ENCODE data around the gene PDIA6.

PDIA6 gene

DNA sequence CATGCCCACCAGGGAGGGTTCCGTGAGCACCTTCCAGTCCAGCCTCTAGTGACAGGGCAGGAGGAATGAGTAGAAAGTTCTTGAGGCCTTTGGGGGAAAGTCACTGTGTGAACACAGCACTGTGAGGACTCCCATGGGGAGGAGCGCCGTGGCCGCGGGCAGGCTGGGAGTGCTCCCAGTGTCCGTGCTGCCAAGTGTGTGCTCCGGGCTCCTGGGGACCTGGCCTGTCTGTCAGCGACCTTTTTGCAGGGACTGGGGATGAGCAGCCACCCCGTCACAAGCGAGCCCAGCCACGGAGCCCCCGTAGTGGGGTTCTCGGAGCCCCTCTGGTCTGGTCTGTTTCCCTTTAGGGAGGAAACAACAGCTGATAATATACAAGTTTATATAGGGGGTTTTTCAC is 36.8 kb downstream of the PDIA6 start:
- Histone ChIP-seq H3K9me3 (ENCODE audit: control insufficient read depth in 5 of 5, low read length in 5 of 5) (no peaks in the 10 kb centered on the region), H3K27ac (ENCODE audit: low read depth, low read length) (no peak overlapping the region), H3K27me3 (ENCODE audit: control insufficient read depth in 5 of 5, insufficient read depth in 4 of 5, low read length in 5 of 5) (peaks cover 0 to 3% (median 0%) of the 10 kb centered on the region in 5 donors), H3K9ac (ENCODE audit: low read length in 5 of 5) (no peak overlapping the region), H3K36me3 (ENCODE audit: control insufficient read depth in 5 of 5, insufficient read depth in 5 of 5, low read length in 5 of 5) (peaks cover 0 to 39% (median 22%) of the 10 kb centered on the region in 5 donors), H3K4me1 (ENCODE audit: control insufficient read depth in 5 of 5, insufficient read depth in 5 of 5, low read length in 5 of 5) (peaks cover 0 to 2% (median 0%) of the 10 kb centered on the region in 5 donors), H3K4me3 (ENCODE audit: low read depth in 1 of 5, low read length in 5 of 5) (no peak overlapping the region)

DNA sequence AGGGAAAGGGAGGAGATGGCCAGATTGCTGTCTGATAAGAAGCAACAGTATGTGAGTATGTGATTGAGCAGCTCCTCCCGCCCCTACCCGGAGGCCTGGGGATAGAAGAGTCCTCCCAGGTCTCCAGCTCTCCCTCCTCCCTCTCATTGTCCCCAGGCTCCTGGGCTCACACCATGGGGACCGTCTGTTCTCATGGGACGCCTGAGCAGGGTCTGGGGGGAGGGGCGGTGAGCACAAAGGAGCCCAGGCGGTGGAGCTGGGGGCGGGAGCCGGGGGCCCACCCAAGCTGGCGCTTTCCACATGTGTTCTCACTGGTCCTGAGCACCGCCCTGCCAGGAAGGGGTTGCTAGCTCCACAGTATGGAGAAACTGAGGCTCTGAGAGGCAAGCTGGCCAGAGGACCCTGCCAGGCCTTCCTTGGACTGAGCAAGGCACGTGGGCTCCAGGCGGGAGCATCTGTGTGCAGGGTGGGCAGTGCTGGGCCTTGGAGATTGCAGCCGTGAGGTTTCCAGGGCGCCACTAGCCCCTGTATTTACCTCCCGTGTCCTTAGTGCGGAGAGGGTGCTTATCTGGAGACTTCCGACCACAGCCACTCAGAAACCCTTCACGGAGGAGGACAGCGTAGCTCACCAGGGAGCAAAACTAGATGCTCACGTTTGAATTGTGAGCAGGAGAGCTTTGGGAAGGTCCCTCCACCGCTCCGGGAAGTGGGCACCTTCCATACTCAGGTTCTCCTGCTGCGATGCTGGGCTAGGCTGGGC is 37.4 kb downstream of the PDIA6 start:
- Histone ChIP-seq H3K4me1 (ENCODE audit: control insufficient read depth in 5 of 5, insufficient read depth in 5 of 5, low read length in 5 of 5) (peaks cover 0 to 2% (median 0%) of the 10 kb centered on the region in 5 donors), H3K9ac (ENCODE audit: low read length in 5 of 5) (no peak overlapping the region), H3K27me3 (ENCODE audit: control insufficient read depth in 5 of 5, insufficient read depth in 4 of 5, low read length in 5 of 5) (peaks cover 0 to 3% (median 0%) of the 10 kb centered on the region in 5 donors), H3K36me3 (ENCODE audit: control insufficient read depth in 5 of 5, insufficient read depth in 5 of 5, low read length in 5 of 5) (peaks cover 0 to 32% (median 16%) of the 10 kb centered on the region in 5 donors), H3K27ac (ENCODE audit: low read depth, low read length) (no peak overlapping the region), H3K4me3 (ENCODE audit: low read depth in 1 of 5, low read length in 5 of 5) (no peak overlapping the region), H3K9me3 (ENCODE audit: control insufficient read depth in 5 of 5, low read length in 5 of 5) (no peaks in the 10 kb centered on the region)

DNA sequence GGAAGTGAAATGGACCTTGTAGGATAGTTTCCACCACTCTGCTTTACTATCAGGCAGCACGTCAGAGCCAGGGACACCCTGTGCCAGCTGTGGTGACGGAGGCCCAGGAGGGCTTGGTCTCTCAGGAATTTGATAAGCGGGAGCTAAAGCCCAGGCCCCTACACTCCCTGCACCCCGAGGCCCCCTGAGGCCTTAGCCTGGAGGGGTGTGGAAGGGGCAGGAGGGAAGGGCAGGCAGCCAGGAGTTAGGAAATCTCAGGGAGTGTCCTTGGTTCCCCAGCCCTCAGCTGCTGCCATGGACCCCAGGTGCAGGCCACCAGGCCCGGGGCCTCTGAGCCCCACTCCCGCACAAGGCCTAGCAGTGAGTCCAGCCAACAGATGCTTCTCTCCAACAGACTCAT is 38.2 kb downstream of the PDIA6 start:
- Histone ChIP-seq H3K27me3 (ENCODE audit: control insufficient read depth in 5 of 5, insufficient read depth in 4 of 5, low read length in 5 of 5) (peaks cover 0 to 3% (median 0%) of the 10 kb centered on the region in 5 donors), H3K27ac (ENCODE audit: low read depth, low read length) (no peak overlapping the region), H3K4me1 (ENCODE audit: control insufficient read depth in 5 of 5, insufficient read depth in 5 of 5, low read length in 5 of 5) (peaks cover 0 to 2% (median 0%) of the 10 kb centered on the region in 5 donors), H3K4me3 (ENCODE audit: low read depth in 1 of 5, low read length in 5 of 5) (no peak overlapping the region), H3K9me3 (ENCODE audit: control insufficient read depth in 5 of 5, low read length in 5 of 5) (no peaks in the 10 kb centered on the region), H3K36me3 (ENCODE audit: control insufficient read depth in 5 of 5, insufficient read depth in 5 of 5, low read length in 5 of 5) (peaks cover 0 to 26% (median 14%) of the 10 kb centered on the region in 5 donors), H3K9ac (ENCODE audit: low read length in 5 of 5) (no peak overlapping the region)

DNA sequence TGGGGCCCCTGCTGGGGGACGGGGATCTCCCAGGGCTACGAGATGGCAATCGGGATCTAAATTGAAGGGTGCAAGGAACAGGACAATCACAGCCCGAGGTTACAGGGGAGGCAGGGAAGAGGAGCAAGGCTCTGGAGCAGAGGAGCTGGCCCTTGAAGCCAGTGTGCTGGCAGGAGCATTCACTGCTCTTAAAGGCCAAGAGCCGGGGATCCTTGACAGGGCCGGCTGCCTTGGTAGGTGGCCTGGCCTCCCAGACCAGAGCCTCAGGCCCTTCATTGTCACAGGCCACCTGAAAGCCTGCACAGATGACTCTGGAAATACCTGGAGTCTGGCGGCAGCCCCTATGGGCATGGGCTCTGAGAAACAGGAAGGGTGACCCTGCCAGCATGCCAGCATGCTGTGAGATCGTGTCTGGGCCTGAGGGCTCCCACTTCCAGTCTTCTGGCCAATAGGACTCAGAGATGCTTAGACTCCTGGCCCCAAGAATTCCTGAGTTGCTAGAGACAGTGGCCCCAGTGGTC is 38.7 kb downstream of the PDIA6 start:
- Histone ChIP-seq H3K9me3 (ENCODE audit: control insufficient read depth in 5 of 5, low read length in 5 of 5) (no peaks in the 10 kb centered on the region), H3K27me3 (ENCODE audit: control insufficient read depth in 5 of 5, insufficient read depth in 4 of 5, low read length in 5 of 5) (peaks cover 0 to 3% (median 0%) of the 10 kb centered on the region in 5 donors), H3K4me3 (ENCODE audit: low read depth in 1 of 5, low read length in 5 of 5) (no peak overlapping the region), H3K9ac (ENCODE audit: low read length in 5 of 5) (no peak overlapping the region), H3K27ac (ENCODE audit: low read depth, low read length) (no peak overlapping the region), H3K36me3 (ENCODE audit: control insufficient read depth in 5 of 5, insufficient read depth in 5 of 5, low read length in 5 of 5) (peaks cover 0 to 26% (median 14%) of the 10 kb centered on the region in 5 donors), H3K4me1 (ENCODE audit: control insufficient read depth in 5 of 5, insufficient read depth in 5 of 5, low read length in 5 of 5) (peaks cover 0 to 2% (median 0%) of the 10 kb centered on the region in 5 donors)

DNA sequence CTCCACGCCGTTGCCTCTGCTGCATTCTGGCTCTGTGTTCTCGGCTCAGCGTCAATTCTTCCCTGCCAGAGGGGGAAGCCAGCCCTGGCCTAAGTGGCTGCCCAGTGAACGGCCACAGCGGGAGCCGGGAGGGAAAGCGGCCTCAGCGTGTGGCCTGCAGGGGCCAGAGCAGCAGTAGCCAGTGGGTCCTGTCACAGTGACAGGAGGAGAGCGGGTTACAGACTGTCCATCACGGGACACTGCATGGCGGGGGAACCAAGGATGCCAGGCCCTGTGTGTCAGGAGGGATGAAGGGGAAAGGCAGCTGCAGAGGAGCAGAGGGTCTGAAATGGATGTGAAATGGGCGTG is 39.7 kb downstream of the PDIA6 start:
- peaks cover 0 to 3% (median 0%) of the 10 kb centered on the region in 5 donors for H3K27me3 ChIP-seq (ENCODE audit: control insufficient read depth in 5 of 5, insufficient read depth in 4 of 5, low read length in 5 of 5)
- peaks cover 0 to 2% (median 0%) of the 10 kb centered on the region in 5 donors for H3K4me1 ChIP-seq (ENCODE audit: control insufficient read depth in 5 of 5, insufficient read depth in 5 of 5, low read length in 5 of 5)
- no peaks in the 10 kb centered on the region for H3K9me3 ChIP-seq (ENCODE audit: control insufficient read depth in 5 of 5, low read length in 5 of 5)
- H3K36me3 ChIP-seq (ENCODE audit: control insufficient read depth in 5 of 5, insufficient read depth in 5 of 5, low read length in 5 of 5), result peaks cover 0 to 16% (median 4%) of the 10 kb centered on the region in 5 donors
- no peak overlapping the region for H3K4me3 ChIP-seq (ENCODE audit: low read depth in 1 of 5, low read length in 5 of 5)
- H3K27ac ChIP-seq (ENCODE audit: low read depth, low read length), result no peak overlapping the region
- no peak overlapping the region for H3K9ac ChIP-seq (ENCODE audit: low read length in 5 of 5)

DNA sequence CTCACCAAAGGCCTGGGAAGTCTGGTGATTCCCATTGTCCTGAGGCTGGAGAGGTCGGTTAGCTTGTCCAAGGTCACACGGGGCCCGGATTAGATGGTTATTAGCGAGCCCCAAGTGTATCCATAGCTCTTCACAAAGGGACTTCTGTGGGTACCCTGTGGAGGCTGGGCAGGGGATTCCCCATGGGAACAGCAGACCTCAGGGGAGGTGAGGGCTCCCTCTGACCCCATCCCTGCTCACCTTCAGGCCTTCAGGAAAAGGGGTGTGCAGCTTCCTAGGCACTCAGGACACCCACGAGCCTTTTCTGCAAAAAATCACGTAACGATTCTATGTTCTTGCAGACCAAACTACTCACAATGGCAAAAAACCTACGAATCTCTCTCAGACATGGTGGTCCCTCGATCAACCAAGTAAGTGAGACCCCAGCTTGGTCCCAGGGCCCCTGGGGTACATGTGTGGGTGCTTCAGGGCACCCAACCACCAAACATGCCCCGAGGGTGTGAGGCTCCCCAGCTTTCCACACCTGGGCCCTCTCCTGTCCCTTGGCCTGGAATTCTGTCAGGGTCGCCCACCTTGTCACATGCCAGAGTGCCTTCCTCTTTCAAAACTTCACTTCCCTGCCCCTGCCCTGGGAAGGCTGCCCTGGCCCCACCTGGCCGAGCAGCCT is 40.3 kb downstream of the PDIA6 start:
- no peak overlapping the region for H3K4me3 ChIP-seq (ENCODE audit: low read depth in 1 of 5, low read length in 5 of 5)
- H3K9ac ChIP-seq (ENCODE audit: low read length in 5 of 5), result no peak overlapping the region
- H3K27ac ChIP-seq (ENCODE audit: low read depth, low read length), result no peak overlapping the region

DNA sequence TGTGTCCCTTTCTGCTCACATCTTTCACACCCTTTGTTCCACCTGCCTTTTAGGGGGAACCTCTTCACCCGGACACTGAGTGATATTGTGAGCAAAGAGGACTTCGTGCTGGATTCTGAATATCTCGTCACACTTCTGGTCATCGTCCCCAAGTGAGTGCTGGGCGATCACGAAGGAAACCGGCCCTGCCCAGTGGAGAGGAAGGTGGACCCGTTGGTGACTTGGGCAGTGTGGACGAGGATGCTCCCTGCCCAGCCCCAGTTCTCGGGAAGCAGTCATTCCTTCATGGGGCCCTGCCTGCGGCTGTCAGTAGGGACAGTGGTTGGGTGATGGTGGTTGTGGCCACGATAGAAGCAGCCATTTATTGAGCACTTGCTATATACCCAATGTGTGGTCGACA is 40.8 kb downstream of the PDIA6 start:
- H3K4me1 ChIP-seq (ENCODE audit: control insufficient read depth in 5 of 5, insufficient read depth in 5 of 5, low read length in 5 of 5), result peaks cover 0 to 2% (median 0%) of the 10 kb centered on the region in 5 donors
- H3K9me3 ChIP-seq (ENCODE audit: control insufficient read depth in 5 of 5, low read length in 5 of 5), result no peaks in the 10 kb centered on the region
- no peak overlapping the region for H3K27ac ChIP-seq (ENCODE audit: low read depth, low read length)
- H3K36me3 ChIP-seq (ENCODE audit: control insufficient read depth in 5 of 5, insufficient read depth in 5 of 5, low read length in 5 of 5), result peaks cover 0 to 5% (median 0%) of the 10 kb centered on the region in 5 donors
- H3K27me3 ChIP-seq (ENCODE audit: control insufficient read depth in 5 of 5, insufficient read depth in 4 of 5, low read length in 5 of 5), result peaks cover 0 to 3% (median 0%) of the 10 kb centered on the region in 5 donors
- H3K4me3 ChIP-seq (ENCODE audit: low read depth in 1 of 5, low read length in 5 of 5), result no peak overlapping the region
- no peak overlapping the region for H3K9ac ChIP-seq (ENCODE audit: low read length in 5 of 5)

More for the DNA sequence above, 40.3 kb downstream of the PDIA6 start:
- peaks cover 0 to 10% (median 0%) of the 10 kb centered on the region in 5 donors for H3K36me3 ChIP-seq (ENCODE audit: control insufficient read depth in 5 of 5, insufficient read depth in 5 of 5, low read length in 5 of 5)
- H3K9me3 ChIP-seq (ENCODE audit: control insufficient read depth in 5 of 5, low read length in 5 of 5), result no peaks in the 10 kb centered on the region
- peaks cover 0 to 2% (median 0%) of the 10 kb centered on the region in 5 donors for H3K4me1 ChIP-seq (ENCODE audit: control insufficient read depth in 5 of 5, insufficient read depth in 5 of 5, low read length in 5 of 5)
- peaks cover 0 to 3% (median 0%) of the 10 kb centered on the region in 5 donors for H3K27me3 ChIP-seq (ENCODE audit: control insufficient read depth in 5 of 5, insufficient read depth in 4 of 5, low read length in 5 of 5)

DNA sequence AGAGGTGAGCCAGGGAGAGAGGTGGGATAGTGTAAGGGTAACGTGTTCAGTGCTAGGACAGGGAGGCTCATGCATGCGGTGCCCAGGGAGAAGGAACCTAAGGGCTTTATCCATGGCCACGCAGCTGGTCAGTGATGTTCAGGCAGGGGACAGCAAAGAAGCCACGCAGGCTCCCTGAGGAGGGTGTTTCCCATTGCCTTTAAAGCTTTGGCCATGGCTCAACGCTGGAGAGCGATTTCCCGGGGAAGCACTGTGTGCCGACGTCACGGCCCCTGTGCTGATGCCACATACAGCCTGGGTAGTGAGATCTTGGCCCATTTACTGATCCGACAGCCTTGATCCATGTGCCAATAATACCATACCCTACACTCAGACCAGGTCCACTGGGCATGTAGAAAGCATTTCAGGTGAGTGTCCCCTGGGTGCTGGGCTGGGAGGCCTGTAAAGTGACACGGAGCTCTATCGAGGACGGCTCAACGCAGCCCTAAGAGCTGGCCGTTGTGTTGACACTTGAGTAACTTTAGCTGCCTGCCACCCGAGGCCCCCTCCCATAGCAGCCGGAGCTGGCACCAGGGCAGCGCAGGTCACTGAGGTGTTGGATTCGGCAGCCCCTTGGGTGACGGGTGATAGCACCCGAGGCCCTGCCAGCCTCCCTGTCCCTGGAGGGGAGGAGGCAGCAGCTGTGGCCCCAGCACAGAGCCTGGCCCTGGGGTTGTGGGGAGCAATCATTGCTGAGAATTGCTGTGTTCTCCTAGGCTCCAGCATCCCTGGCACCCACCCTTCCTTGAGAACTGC is 41.4 kb downstream of the PDIA6 start:
- H3K4me3 ChIP-seq (ENCODE audit: low read depth in 1 of 5, low read length in 5 of 5), result no peak overlapping the region
- no peak overlapping the region for H3K27ac ChIP-seq (ENCODE audit: low read depth, low read length)
- no peak overlapping the region for H3K9ac ChIP-seq (ENCODE audit: low read length in 5 of 5)
- H3K27me3 ChIP-seq (ENCODE audit: control insufficient read depth in 5 of 5, insufficient read depth in 4 of 5, low read length in 5 of 5), result peaks cover 0 to 3% (median 0%) of the 10 kb centered on the region in 5 donors
- H3K36me3 ChIP-seq (ENCODE audit: control insufficient read depth in 5 of 5, insufficient read depth in 5 of 5, low read length in 5 of 5), result no peaks in the 10 kb centered on the region
- no peaks in the 10 kb centered on the region for H3K9me3 ChIP-seq (ENCODE audit: control insufficient read depth in 5 of 5, low read length in 5 of 5)
- H3K4me1 ChIP-seq (ENCODE audit: control insufficient read depth in 5 of 5, insufficient read depth in 5 of 5, low read length in 5 of 5), result peaks cover 0 to 2% (median 0%) of the 10 kb centered on the region in 5 donors

DNA sequence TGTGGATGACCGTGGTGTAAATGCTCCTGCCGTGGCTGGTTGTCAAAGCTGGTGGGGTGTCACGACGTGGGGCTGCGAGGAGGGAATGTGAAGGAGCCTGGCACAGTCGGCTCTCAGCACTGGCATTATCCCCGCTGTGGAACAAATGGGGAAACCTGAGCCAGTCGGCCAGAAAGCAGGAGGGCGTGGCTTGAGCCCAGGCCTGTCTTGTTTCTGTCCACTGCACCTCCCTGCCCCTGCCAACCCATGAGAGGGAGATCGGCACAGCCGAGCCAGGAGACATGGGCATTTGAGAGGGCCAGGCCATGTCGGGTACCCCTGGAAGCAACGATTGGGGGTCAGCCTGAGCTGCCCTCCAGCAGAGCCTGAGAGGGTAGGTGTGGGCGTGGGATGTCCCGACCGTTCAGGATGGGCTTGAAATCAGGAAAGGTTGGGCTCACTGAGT is 44.5 kb downstream of the PDIA6 start:
- H3K36me3 ChIP-seq (ENCODE audit: control insufficient read depth in 5 of 5, insufficient read depth in 5 of 5, low read length in 5 of 5), result no peaks in the 10 kb centered on the region
- no peak overlapping the region for H3K4me3 ChIP-seq (ENCODE audit: low read depth in 1 of 5, low read length in 5 of 5)
- no peaks in the 10 kb centered on the region for H3K4me1 ChIP-seq (ENCODE audit: control insufficient read depth in 5 of 5, insufficient read depth in 5 of 5, low read length in 5 of 5)
- H3K9ac ChIP-seq (ENCODE audit: low read length in 5 of 5), result no peak overlapping the region
- H3K27ac ChIP-seq (ENCODE audit: low read depth, low read length), result no peak overlapping the region
- H3K9me3 ChIP-seq (ENCODE audit: control insufficient read depth in 5 of 5, low read length in 5 of 5), result no peaks in the 10 kb centered on the region
- peaks cover 0 to 6% (median 2%) of the 10 kb centered on the region in 5 donors for H3K27me3 ChIP-seq (ENCODE audit: control insufficient read depth in 5 of 5, insufficient read depth in 4 of 5, low read length in 5 of 5)
